Astrocyte (in vitro differentiated cells and primary cell): ENCODE data around the gene STRA6. TPM values are rescaled to one million over a fixed set of nuclear protein-coding genes. Genes with fewer than 3 reads are reported as not detected.

Source experiments
- DNase-seq: peaks from one replicate; pipeline ENCODE4 v3.0.0-alpha.2; 2010; ENCODE audit warnings: low read depth
- FAIRE-seq: peaks from 2 replicates; lab custom pipeline; 2011; peaks lifted over from hg19 to GRCh38; lab: Jason Lieb, UNC
- H2AFZ ChIP-seq: 2 replicates; pipeline ENCODE4 v1.6.0; 2012; ENCODE audit warnings: low read depth, low read length, inconsistent platforms
- H3K27ac ChIP-seq: 2 replicates; pipeline ENCODE4 v1.5.1; 2011; ENCODE audit warnings: low read depth, low read length, inconsistent platforms
- H3K27me3 ChIP-seq: 2 replicates; pipeline ENCODE4 v1.6.0; 2011; ENCODE audit warnings: low read length, inconsistent platforms; ENCODE audit not compliant: insufficient read depth
- H3K36me3 ChIP-seq: 2 replicates; pipeline ENCODE4 v1.5.1; 2011; ENCODE audit warnings: low read length, inconsistent platforms; ENCODE audit not compliant: insufficient read depth
- H3K4me1 ChIP-seq: 2 replicates; pipeline ENCODE4 v1.5.1; 2011; ENCODE audit warnings: low read length, inconsistent platforms; ENCODE audit not compliant: insufficient read depth
- H3K4me2 ChIP-seq: 2 replicates; pipeline ENCODE4 v1.6.0; 2012; ENCODE audit warnings: low read length, inconsistent platforms
- H3K4me3 ChIP-seq: 2 replicates; pipeline ENCODE4 v1.5.1; 2011; ENCODE audit warnings: low read depth, mild to moderate bottlenecking, low read length, inconsistent platforms; ENCODE audit not compliant: insufficient read depth
- H3K79me2 ChIP-seq: 2 replicates; pipeline ENCODE4 v1.6.0; 2012; ENCODE audit warnings: mild to moderate bottlenecking, low read length, inconsistent platforms; ENCODE audit not compliant: insufficient read depth
- H3K9ac ChIP-seq: 2 replicates; pipeline ENCODE4 v1.6.0; 2012; ENCODE audit warnings: mild to moderate bottlenecking, low read length, inconsistent platforms
- H3K9me3 ChIP-seq: 2 replicates; pipeline ENCODE4 v1.5.1; 2012; ENCODE audit warnings: low read depth, mild to moderate bottlenecking, low read length, inconsistent platforms; ENCODE audit not compliant: insufficient read depth
- H4K20me1 ChIP-seq: 2 replicates; pipeline ENCODE4 v1.6.0; 2012; ENCODE audit warnings: low read length, inconsistent platforms; ENCODE audit not compliant: insufficient read depth
- H3K27ac Mint-ChIP-seq: one replicate; pipeline ENCODE4 v1.8.0; 2021; ENCODE audit warnings: mild to moderate bottlenecking, mixed read lengths; ENCODE audit not compliant: unreplicated experiment
- H3K27me3 Mint-ChIP-seq: one replicate; pipeline ENCODE4 v1.8.0; 2021; ENCODE audit warnings: low read depth, mixed read lengths; ENCODE audit not compliant: unreplicated experiment
- H3K36me3 Mint-ChIP-seq: one replicate; pipeline ENCODE4 v1.8.0; 2021; ENCODE audit warnings: low read depth, mixed read lengths; ENCODE audit not compliant: unreplicated experiment
- H3K4me1 Mint-ChIP-seq: one replicate; pipeline ENCODE4 v1.8.0; 2021; ENCODE audit warnings: low read depth, mixed read lengths; ENCODE audit not compliant: unreplicated experiment
- H3K4me3 Mint-ChIP-seq: one replicate; pipeline ENCODE4 v1.8.0; 2021; ENCODE audit warnings: mild to moderate bottlenecking, moderate library complexity, mixed read lengths; ENCODE audit not compliant: unreplicated experiment
- H3K9me3 Mint-ChIP-seq: one replicate; pipeline ENCODE4 v1.8.0; 2021; ENCODE audit warnings: mild to moderate bottlenecking, mixed read lengths; ENCODE audit not compliant: unreplicated experiment
- CTCF ChIP-seq: IDR thresholded peaks from 2 replicates; pipeline ENCODE4 v1.5.1; 2011; ENCODE audit warnings: low read depth, mild to moderate bottlenecking, inconsistent platforms, low read length, moderate library complexity; ENCODE audit not compliant: insufficient read depth
- EZH2 ChIP-seq: IDR thresholded peaks from 2 replicates; pipeline ENCODE4 v1.6.1; 2012; ENCODE audit warnings: mild to moderate bottlenecking, low read length, inconsistent platforms; ENCODE audit not compliant: insufficient read depth
- total RNA-seq: library from RNA; stranded (reverse); gene quantifications from 2 replicates; pipeline ENCODE4 v1.2.1, GENCODE V29; 2021

The STRA6 gene
- total RNA-seq, 1 donor from 2014 or later, result 7.2 TPM

GRCh38 chr15:74233851-74234597 is 31.4 kb upstream of the STRA6 start:
- peaks cover 58% of the 10 kb centered on the region for H3K27me3 Mint-ChIP-seq

GRCh38 chr15:74233373-74233772 is 30.8 kb upstream of the STRA6 start:
- no peaks in the 10 kb centered on the region for H3K36me3 ChIP-seq
- FAIRE-seq, result no peak
- H3K9me3 ChIP-seq, result no peaks in the 10 kb centered on the region
- H3K79me2 ChIP-seq, result no peaks in the 10 kb centered on the region
- no peaks in the 10 kb centered on the region for H3K9me3 Mint-ChIP-seq
- H3K4me1 ChIP-seq, result peaks cover 17% of the 10 kb centered on the region
- H3K36me3 Mint-ChIP-seq, result no peaks in the 10 kb centered on the region
- H3K27me3 Mint-ChIP-seq, result peaks cover 52% of the 10 kb centered on the region
- no peak overlapping the region for H3K27ac ChIP-seq
- H3K27me3 ChIP-seq, result no peaks in the 10 kb centered on the region
- DNase-seq, result no peak
- H3K27ac Mint-ChIP-seq, result no peak overlapping the region
- peaks cover 9% of the 10 kb centered on the region for H3K4me1 Mint-ChIP-seq
- H3K4me3 Mint-ChIP-seq, result no peak overlapping the region
- no peak overlapping the region for H3K4me3 ChIP-seq
- H2AFZ ChIP-seq, result no peak overlapping the region
- no peak overlapping the region for H3K9ac ChIP-seq
- H3K4me2 ChIP-seq, result no peak overlapping the region
- TF ChIP-seq CTCF (no peak), EZH2 (no peak)
- no peaks in the 10 kb centered on the region for H4K20me1 ChIP-seq

More at GRCh38 chr15:74233851-74234597, 31.4 kb upstream of the STRA6 start:
- FAIRE-seq (no peak), DNase-seq (no peak)
- peaks cover 11% of the 10 kb centered on the region for H3K4me1 ChIP-seq
- H3K4me1 Mint-ChIP-seq, result peaks cover 9% of the 10 kb centered on the region
- no peak for TF ChIP-seq EZH2
- no peak for TF ChIP-seq CTCF
- H3K9me3 ChIP-seq, result no peaks in the 10 kb centered on the region
- H3K4me3 ChIP-seq, result no peak overlapping the region
- H3K36me3 ChIP-seq, result no peaks in the 10 kb centered on the region
- H3K36me3 Mint-ChIP-seq, result no peaks in the 10 kb centered on the region
- H3K27ac Mint-ChIP-seq, result no peak overlapping the region
- no peak overlapping the region for H3K27ac ChIP-seq
- H3K9me3 Mint-ChIP-seq, result no peaks in the 10 kb centered on the region
- no peak overlapping the region for H3K4me3 Mint-ChIP-seq
- H3K79me2 ChIP-seq, result no peaks in the 10 kb centered on the region
- H4K20me1 ChIP-seq, result no peaks in the 10 kb centered on the region
- H3K9ac ChIP-seq, result no peak overlapping the region
- no peak overlapping the region for H3K4me2 ChIP-seq
- H2AFZ ChIP-seq, result no peak overlapping the region
- H3K27me3 ChIP-seq, result no peaks in the 10 kb centered on the region

GRCh38 chr15:74231475-74231874 is 28.9 kb upstream of the STRA6 start:
- Histone ChIP-seq H2AFZ (no peak overlapping the region), H3K36me3 (no peaks in the 10 kb centered on the region), H4K20me1 (no peaks in the 10 kb centered on the region), H3K27me3 (no peaks in the 10 kb centered on the region), H3K9ac (no peak overlapping the region), H3K27ac (no peak overlapping the region), H3K79me2 (no peaks in the 10 kb centered on the region), H3K9me3 (no peaks in the 10 kb centered on the region), H3K4me2 (no peak overlapping the region), H3K4me1 (peaks cover 19% of the 10 kb centered on the region), H3K4me3 (no peak overlapping the region)
- no peaks in the 10 kb centered on the region for H3K9me3 Mint-ChIP-seq
- DNase-seq (no peak), FAIRE-seq (no peak)
- peaks cover 9% of the 10 kb centered on the region for H3K4me1 Mint-ChIP-seq
- H3K36me3 Mint-ChIP-seq, result no peaks in the 10 kb centered on the region
- no peak overlapping the region for H3K4me3 Mint-ChIP-seq
- H3K27me3 Mint-ChIP-seq, result peaks cover 50% of the 10 kb centered on the region
- H3K27ac Mint-ChIP-seq, result no peak overlapping the region
- TF ChIP-seq CTCF (no peak), EZH2 (no peak)
